ENCODE measurements around the gene GIGYF1. TPM values are rescaled to one million over a fixed set of nuclear protein-coding genes. Genes with fewer than 3 reads are reported as not detected.
"Not testable (repeated sequence)": the region's sequence is repeated elsewhere in the genome, so short reads cannot be mapped to it uniquely, and the experiment has no call there.

Gene GIGYF1
- total and polyA plus RNA-seq, 4 donors = 19.0 to 41.6 (median 33.8) TPM

DNA sequence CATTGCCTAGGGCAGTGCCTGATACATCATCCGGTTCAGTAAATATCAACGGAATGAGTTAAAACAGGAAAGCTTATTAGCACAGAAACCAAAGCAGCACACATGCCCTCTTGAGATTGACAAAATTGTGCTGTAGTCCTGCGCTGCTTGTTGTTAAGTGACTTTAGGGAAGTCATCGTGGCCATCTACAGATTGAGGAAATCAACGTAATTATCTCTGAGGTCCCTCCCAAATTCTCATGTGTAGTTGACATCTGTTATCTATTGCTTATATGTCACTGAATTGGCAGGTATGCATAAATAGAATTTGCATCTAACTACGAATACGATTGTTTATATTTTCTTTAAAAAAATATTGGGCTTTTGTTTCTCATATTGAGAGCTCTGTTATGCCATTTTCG is 24.0 kb downstream of the GIGYF1 start:
- H3K9me3 ChIP-seq (ENCODE audit: control insufficient read depth in 4 of 4, insufficient read depth in 3 of 4, low read length in 3 of 4) = no peaks in the 10 kb centered on the region
- ATAC-seq (ENCODE audit: insufficient read depth, low FRiP score) (no peak), DNase-seq (no peak)
- peaks cover 0 to 2% (median 0%) of the 10 kb centered on the region in 3 donors for H3K27me3 ChIP-seq (ENCODE audit: control insufficient read depth in 3 of 3, insufficient read depth in 3 of 3, low read length in 2 of 3)
- no peak overlapping the region for H3K9ac ChIP-seq (ENCODE audit: insufficient read depth in 1 of 2, low read length in 2 of 2)
- H3K4me3 ChIP-seq = no peak overlapping the region
- H3K36me3 ChIP-seq (ENCODE audit: control insufficient read depth in 4 of 4, insufficient read depth in 4 of 4, low read length in 4 of 4) = no peaks in the 10 kb centered on the region
- H3K27ac ChIP-seq (ENCODE audit: low read depth in 1 of 2, low read length in 1 of 2) = no peak overlapping the region
- 63 to 69% methylated on average over 8 of the region's 8 CpGs for WGBS, 2 donors
- H3K4me1 ChIP-seq (ENCODE audit: control insufficient read depth in 5 of 5, insufficient read depth in 5 of 5, low read length in 5 of 5) = no peaks in the 10 kb centered on the region
- TF ChIP-seq, protein P1, sequence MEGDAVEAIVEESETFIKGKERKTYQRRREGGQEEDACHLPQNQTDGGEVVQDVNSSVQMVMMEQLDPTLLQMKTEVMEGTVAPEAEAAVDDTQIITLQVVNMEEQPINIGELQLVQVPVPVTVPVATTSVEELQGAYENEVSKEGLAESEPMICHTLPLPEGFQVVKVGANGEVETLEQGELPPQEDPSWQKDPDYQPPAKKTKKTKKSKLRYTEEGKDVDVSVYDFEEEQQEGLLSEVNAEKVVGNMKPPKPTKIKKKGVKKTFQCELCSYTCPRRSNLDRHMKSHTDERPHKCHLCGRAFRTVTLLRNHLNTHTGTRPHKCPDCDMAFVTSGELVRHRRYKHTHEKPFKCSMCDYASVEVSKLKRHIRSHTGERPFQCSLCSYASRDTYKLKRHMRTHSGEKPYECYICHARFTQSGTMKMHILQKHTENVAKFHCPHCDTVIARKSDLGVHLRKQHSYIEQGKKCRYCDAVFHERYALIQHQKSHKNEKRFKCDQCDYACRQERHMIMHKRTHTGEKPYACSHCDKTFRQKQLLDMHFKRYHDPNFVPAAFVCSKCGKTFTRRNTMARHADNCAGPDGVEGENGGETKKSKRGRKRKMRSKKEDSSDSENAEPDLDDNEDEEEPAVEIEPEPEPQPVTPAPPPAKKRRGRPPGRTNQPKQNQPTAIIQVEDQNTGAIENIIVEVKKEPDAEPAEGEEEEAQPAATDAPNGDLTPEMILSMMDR (IDR thresholded peaks at IDR 0.05; ENCODE audit: control extremely low read depth, extremely low read depth) = no peak

DNA sequence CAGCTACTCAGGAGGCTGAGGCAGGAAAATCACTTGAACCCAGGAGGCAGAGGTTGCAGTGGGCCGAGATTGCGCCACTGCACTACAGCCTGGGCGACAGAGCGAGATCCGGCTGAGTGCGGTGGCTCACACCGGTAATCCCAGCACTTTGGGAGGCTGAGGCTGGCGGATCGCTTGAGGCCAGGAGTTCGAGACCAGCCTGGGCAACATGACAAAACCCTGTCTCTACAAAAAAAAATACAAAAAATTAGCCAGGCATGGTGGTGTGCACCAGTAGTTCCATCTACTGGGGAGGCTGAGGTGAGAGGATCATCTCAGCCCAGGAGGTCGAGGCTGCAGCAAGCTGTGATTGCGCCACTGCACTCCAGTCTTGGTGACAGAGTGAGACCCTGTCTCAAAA is 24.9 kb downstream of the GIGYF1 start:
- not testable (repeated sequence) for DNase-seq; H3K9ac ChIP-seq (ENCODE audit: insufficient read depth in 1 of 2, low read length in 2 of 2); H3K27ac ChIP-seq (ENCODE audit: low read depth in 1 of 2, low read length in 1 of 2); ATAC-seq (ENCODE audit: insufficient read depth, low FRiP score); H3K4me1 ChIP-seq (ENCODE audit: control insufficient read depth in 5 of 5, insufficient read depth in 5 of 5, low read length in 5 of 5); H3K4me3 ChIP-seq; H3K9me3 ChIP-seq (ENCODE audit: control insufficient read depth in 4 of 4, insufficient read depth in 3 of 4, low read length in 3 of 4); H3K36me3 ChIP-seq (ENCODE audit: control insufficient read depth in 4 of 4, insufficient read depth in 4 of 4, low read length in 4 of 4); H3K27me3 ChIP-seq (ENCODE audit: control insufficient read depth in 3 of 3, insufficient read depth in 3 of 3, low read length in 2 of 3)
- whole genome bisulfite sequencing, 2 donors = 95 to 97% methylated on average over 12 of the region's 12 CpGs

DNA sequence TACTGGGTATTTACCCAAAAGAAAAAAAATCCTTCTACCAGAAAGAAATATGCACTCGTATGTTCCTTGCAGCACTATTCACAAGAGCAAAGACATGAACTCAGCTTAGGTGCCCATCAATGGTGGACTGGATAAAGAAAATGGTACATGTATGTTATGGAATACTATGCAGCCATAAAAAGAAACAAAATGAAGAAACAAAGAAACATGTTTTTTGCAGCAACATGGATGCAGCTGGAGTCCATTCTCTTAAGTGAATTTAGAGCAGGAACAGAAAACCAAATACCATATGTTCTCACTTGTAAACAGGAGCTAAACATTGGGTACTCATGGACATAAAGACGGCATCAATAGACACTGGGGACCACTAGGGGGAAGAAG is 26.0 kb downstream of the GIGYF1 start:
- WGBS, 2 donors = 83 to 90% methylated on average over 2 of the region's 2 CpGs
- peaks cover 0 to 2% (median 0%) of the 10 kb centered on the region in 3 donors for H3K27me3 ChIP-seq (ENCODE audit: control insufficient read depth in 3 of 3, insufficient read depth in 3 of 3, low read length in 2 of 3)
- no peaks in the 10 kb centered on the region for H3K36me3 ChIP-seq (ENCODE audit: control insufficient read depth in 4 of 4, insufficient read depth in 4 of 4, low read length in 4 of 4)
- H3K9me3 ChIP-seq (ENCODE audit: control insufficient read depth in 4 of 4, insufficient read depth in 3 of 4, low read length in 3 of 4) = no peaks in the 10 kb centered on the region
- H3K27ac ChIP-seq (ENCODE audit: low read depth in 1 of 2, low read length in 1 of 2) = no peak overlapping the region
- TF ChIP-seq, protein P1 (IDR thresholded peaks at IDR 0.05; ENCODE audit: control extremely low read depth, extremely low read depth) = no peak
- ATAC-seq (ENCODE audit: insufficient read depth, low FRiP score) = no peak
- DNase-seq = no peak
- no peaks in the 10 kb centered on the region for H3K4me1 ChIP-seq (ENCODE audit: control insufficient read depth in 5 of 5, insufficient read depth in 5 of 5, low read length in 5 of 5)
- no peak overlapping the region for H3K9ac ChIP-seq (ENCODE audit: insufficient read depth in 1 of 2, low read length in 2 of 2)
- no peak overlapping the region for H3K4me3 ChIP-seq

DNA sequence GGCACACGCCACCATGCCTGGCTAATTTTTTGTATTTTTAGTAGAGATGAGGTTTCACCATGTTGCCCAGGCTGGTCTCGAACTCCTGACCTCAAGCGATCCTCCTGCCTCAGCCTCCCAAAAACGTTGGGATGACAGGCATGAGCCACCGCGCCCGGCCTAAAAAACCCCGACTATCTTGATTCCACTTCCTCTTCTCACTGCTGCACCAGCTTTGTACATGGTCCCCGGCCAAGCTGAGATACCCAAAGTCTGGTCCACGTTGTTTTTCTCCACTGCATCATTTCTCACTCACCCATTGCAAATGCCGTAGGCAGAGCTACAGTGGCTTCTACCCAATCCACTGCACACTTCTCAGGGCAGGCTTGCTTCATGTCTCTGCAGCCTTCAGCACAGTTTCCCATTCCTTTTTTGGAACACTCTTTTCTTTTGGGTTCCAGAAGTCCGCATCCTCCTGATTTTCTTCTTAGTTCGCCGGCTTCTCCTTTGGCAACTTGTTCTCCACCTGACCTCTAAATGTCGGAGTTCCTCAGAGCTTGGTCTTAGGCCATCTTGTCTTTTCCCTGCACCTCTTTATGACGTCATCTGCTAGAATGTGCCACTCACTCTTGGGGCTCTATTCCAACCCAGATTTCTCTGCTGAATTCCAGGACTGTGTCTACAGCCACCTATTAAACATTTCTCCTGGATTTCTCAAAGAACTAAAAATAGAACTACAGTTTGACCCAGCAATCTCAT is 26.6 kb downstream of the GIGYF1 start:
- DNase-seq (no peak), ATAC-seq (ENCODE audit: insufficient read depth, low FRiP score) (no peak)
- no peaks in the 10 kb centered on the region for H3K9me3 ChIP-seq (ENCODE audit: control insufficient read depth in 4 of 4, insufficient read depth in 3 of 4, low read length in 3 of 4)
- no peak overlapping the region for H3K4me3 ChIP-seq
- 75 to 84% methylated on average over 16 of the region's 16 CpGs for WGBS, 2 donors
- H3K4me1 ChIP-seq (ENCODE audit: control insufficient read depth in 5 of 5, insufficient read depth in 5 of 5, low read length in 5 of 5) = no peaks in the 10 kb centered on the region
- H3K27me3 ChIP-seq (ENCODE audit: control insufficient read depth in 3 of 3, insufficient read depth in 3 of 3, low read length in 2 of 3) = peaks cover 0 to 2% (median 0%) of the 10 kb centered on the region in 3 donors
- H3K36me3 ChIP-seq (ENCODE audit: control insufficient read depth in 4 of 4, insufficient read depth in 4 of 4, low read length in 4 of 4) = no peaks in the 10 kb centered on the region
- no peak overlapping the region for H3K9ac ChIP-seq (ENCODE audit: insufficient read depth in 1 of 2, low read length in 2 of 2)
- TF ChIP-seq, protein P1 (IDR thresholded peaks at IDR 0.05; ENCODE audit: control extremely low read depth, extremely low read depth) = no peak
- H3K27ac ChIP-seq (ENCODE audit: low read depth in 1 of 2, low read length in 1 of 2) = no peak overlapping the region
